ENCODE results near the gene SIRT1. TPM values are rescaled to one million over a fixed set of nuclear protein-coding genes. Genes with fewer than 3 reads are reported as not detected.
A peak's percentile ranks its signal among the peaks of the same experiment; 100 is the strongest.

Gene SIRT1
- total RNA-seq, 4 donors from 2014 or later, result 12.5 to 23.8 (median 20.7) TPM

- no peak for TF ChIP-seq POLR2AphosphoS5 (IDR thresholded peaks at IDR 0.05)
- no peak for TF ChIP-seq CTCF (IDR thresholded peaks at IDR 0.05)
- no peak for TF ChIP-seq EP300 (IDR thresholded peaks at IDR 0.05; ENCODE audit: low read depth)
- TF ChIP-seq POLR2A (IDR thresholded peaks at IDR 0.05), result no peak
- no peaks in the 10 kb centered on the region for H3K9me3 ChIP-seq
- peak overlapping the region; percentile 4 to 84 (median 67) for H3K4me3 ChIP-seq
- H3K27ac ChIP-seq, result peak overlapping the region; percentile 94 to 98 (median 96)
- no peaks in the 10 kb centered on the region for H3K27me3 ChIP-seq
- no peak for DNase-seq
- peaks cover 0 to 34% (median 11%) of the 10 kb centered on the region in 4 donors for H3K4me1 ChIP-seq
- intact Hi-C loops (cut with DNase I; ENCODE audit: low total_unique reads), result no loop called here
- WGBS, 2 donors (ENCODE audit: low coverage in 1 of 2), result 20 to 31% methylated on average over 2 to 13 of the region's 13 CpGs
- in situ Hi-C loops (cut with MboI; ENCODE audit: low pct_ligation_motif_present in 1 of 4, low pct_unique_long_range_greater_than_20kb in 1 of 4, low sequenced_read_pairs in 3 of 4), result loop anchor here in 1 of 4 donors (25.0 kb wide), 1 partner anchor 178 kb away; no protein-coding TSS in a partner anchor
- peaks cover 0 to 21% (median 7%) of the 10 kb centered on the region in 4 donors for H3K36me3 ChIP-seq
These were observed 645 bp upstream of the SIRT1 start for GRCh38 chr10:67883710-67884312.

GRCh38 chr10:67884842-67885670 is 600 bp downstream of the SIRT1 start:
- peak overlapping the region; percentile 63 to 84 (median 78) for H3K4me3 ChIP-seq
- peaks cover 0 to 38% (median 11%) of the 10 kb centered on the region in 4 donors for H3K4me1 ChIP-seq
- 0% methylated on average over 12 to 29 of the region's 73 CpGs for WGBS, 2 donors (ENCODE audit: low coverage in 1 of 2)
- in situ Hi-C loops (cut with MboI; ENCODE audit: low pct_ligation_motif_present in 1 of 4, low pct_unique_long_range_greater_than_20kb in 1 of 4, low sequenced_read_pairs in 3 of 4), result loop anchor here in 1 of 4 donors (25.0 kb wide), 1 partner anchor 177 kb away; no protein-coding TSS in a partner anchor
- peak overlapping the region; percentile 94 to 98 (median 96) for H3K27ac ChIP-seq
- no peaks in the 10 kb centered on the region for H3K9me3 ChIP-seq
- TF ChIP-seq EP300 (IDR thresholded peaks at IDR 0.05; ENCODE audit: low read depth) (no peak), POLR2AphosphoS5 (IDR thresholded peaks at IDR 0.05) (peak; percentile 17 to 61 (median 60)), CTCF (IDR thresholded peaks at IDR 0.05) (no peak)
- intact Hi-C loops (cut with DNase I; ENCODE audit: low total_unique reads), result no loop called here
- H3K36me3 ChIP-seq, result peaks cover 0 to 32% (median 9%) of the 10 kb centered on the region in 4 donors
- DNase-seq, result peak; percentile 85
- H3K27me3 ChIP-seq, result no peaks in the 10 kb centered on the region

DNA sequence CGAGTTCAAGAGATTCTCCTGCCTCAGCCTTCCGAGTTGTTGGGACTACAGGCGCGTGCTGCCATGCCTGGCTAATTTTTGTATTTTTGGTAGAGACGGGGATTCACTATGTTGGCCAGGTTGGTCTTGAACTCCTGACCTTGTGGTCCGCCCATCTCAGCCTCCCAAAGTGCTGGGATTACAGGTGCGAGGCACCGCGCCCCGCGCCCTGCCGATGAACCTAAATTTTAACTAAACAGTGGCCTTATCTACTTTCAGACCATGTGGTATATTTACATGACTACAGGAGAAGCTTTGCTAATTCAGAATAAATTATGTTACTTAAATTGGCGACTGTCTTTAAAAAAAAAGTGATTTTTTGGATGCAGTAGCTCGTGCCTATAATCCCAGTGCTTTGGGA is 9.2 kb downstream of the SIRT1 start:
- 90 to 94% methylated on average over 3 to 14 of the region's 14 CpGs for WGBS, 2 donors (ENCODE audit: low coverage in 1 of 2)
- Histone ChIP-seq H3K27me3 (no peaks in the 10 kb centered on the region), H3K9me3 (no peaks in the 10 kb centered on the region), H3K4me1 (peaks cover 0 to 6% (median 0%) of the 10 kb centered on the region in 4 donors), H3K27ac (no peak overlapping the region), H3K36me3 (peaks cover 0 to 83% (median 34%) of the 10 kb centered on the region in 4 donors), H3K4me3 (no peak overlapping the region)
- intact Hi-C loops (cut with DNase I; ENCODE audit: low total_unique reads), result no loop called here
- in situ Hi-C loops (cut with MboI; ENCODE audit: low pct_ligation_motif_present in 1 of 4, low pct_unique_long_range_greater_than_20kb in 1 of 4, low sequenced_read_pairs in 3 of 4), result loop anchor here in 1 of 4 donors (25.0 kb wide), 1 partner anchor 169 kb away; no protein-coding TSS in a partner anchor
- no peak for TF ChIP-seq POLR2A (IDR thresholded peaks at IDR 0.05)
- TF ChIP-seq EP300 (IDR thresholded peaks at IDR 0.05; ENCODE audit: low read depth), result no peak
- TF ChIP-seq POLR2AphosphoS5 (IDR thresholded peaks at IDR 0.05), result no peak
- no peak for TF ChIP-seq CTCF (IDR thresholded peaks at IDR 0.05)
- DNase-seq, result no peak

- 94 to 96% methylated on average over 4 to 7 of the region's 7 CpGs for WGBS, 2 donors (ENCODE audit: low coverage in 1 of 2)
- intact Hi-C loops (cut with DNase I; ENCODE audit: low total_unique reads) (no loop called here), in situ Hi-C loops (cut with MboI; ENCODE audit: low pct_ligation_motif_present in 1 of 4, low pct_unique_long_range_greater_than_20kb in 1 of 4, low sequenced_read_pairs in 3 of 4) (no loop called here)
- no peak for DNase-seq
- Histone ChIP-seq H3K27me3 (no peaks in the 10 kb centered on the region), H3K4me1 (no peaks in the 10 kb centered on the region), H3K4me3 (no peak overlapping the region), H3K9me3 (no peaks in the 10 kb centered on the region), H3K27ac (no peak overlapping the region), H3K36me3 (peaks cover 0 to 59% (median 25%) of the 10 kb centered on the region in 4 donors)
- no peak for TF ChIP-seq CTCF (IDR thresholded peaks at IDR 0.05)
- TF ChIP-seq POLR2A (IDR thresholded peaks at IDR 0.05), result no peak
- TF ChIP-seq POLR2AphosphoS5 (IDR thresholded peaks at IDR 0.05), result no peak
- TF ChIP-seq EP300 (IDR thresholded peaks at IDR 0.05; ENCODE audit: low read depth), result no peak
These were observed 19.1 kb downstream of the SIRT1 start for GRCh38 chr10:67903581-67903980.

Data from transverse colon (tissue), 4 donors.